ACC112 (cell line): Measurements from ENCODE around the gene BTBD16.

Experiments used
- H2AFZ ChIP-seq: fragments of 200-600 bp; sonication (generic); one replicate; pipeline ENCODE4 v1.6.0; 2017; ENCODE audit warnings: antibody characterized with exemption, low read length; ENCODE audit not compliant: unreplicated experiment
- H3K27ac ChIP-seq: fragments of 200-600 bp; sonication (generic); 2 replicates; pipeline ENCODE4 v1.5.1; 2014; ENCODE audit warnings: low read depth, mild to moderate bottlenecking, antibody characterized with exemption, low read length, moderate library complexity
- H3K27me3 ChIP-seq: fragments of 200-600 bp; sonication (generic); 2 replicates; pipeline ENCODE4 v1.6.1; 2014; ENCODE audit warnings: mild to moderate bottlenecking, antibody characterized with exemption, low read length, moderate library complexity, mixed read lengths; ENCODE audit not compliant: insufficient read depth
- H3K36me3 ChIP-seq: fragments of 200-600 bp; sonication (generic); 2 replicates; pipeline ENCODE4 v1.6.1; 2016; ENCODE audit warnings: mild to moderate bottlenecking, antibody characterized with exemption, low read length, moderate library complexity, mixed read lengths; ENCODE audit not compliant: insufficient read depth
- H3K4me1 ChIP-seq: fragments of 200-600 bp; sonication (generic); one replicate; pipeline ENCODE4 v1.6.1; 2016; ENCODE audit warnings: low read length, mixed read lengths; ENCODE audit not compliant: insufficient read depth, unreplicated experiment, control insufficient read depth
- H3K4me3 ChIP-seq: fragments of 200-600 bp; sonication (generic); 2 replicates; pipeline ENCODE4 v1.5.1; 2014; ENCODE audit warnings: mild to moderate bottlenecking, low read depth, low read length
- H3K79me2 ChIP-seq: fragments of 200-600 bp; sonication (generic); one replicate; pipeline ENCODE4 v1.6.0; 2016; ENCODE audit warnings: low read length; ENCODE audit not compliant: control insufficient read depth, unreplicated experiment, insufficient read depth

BTBD16 gene

DNA sequence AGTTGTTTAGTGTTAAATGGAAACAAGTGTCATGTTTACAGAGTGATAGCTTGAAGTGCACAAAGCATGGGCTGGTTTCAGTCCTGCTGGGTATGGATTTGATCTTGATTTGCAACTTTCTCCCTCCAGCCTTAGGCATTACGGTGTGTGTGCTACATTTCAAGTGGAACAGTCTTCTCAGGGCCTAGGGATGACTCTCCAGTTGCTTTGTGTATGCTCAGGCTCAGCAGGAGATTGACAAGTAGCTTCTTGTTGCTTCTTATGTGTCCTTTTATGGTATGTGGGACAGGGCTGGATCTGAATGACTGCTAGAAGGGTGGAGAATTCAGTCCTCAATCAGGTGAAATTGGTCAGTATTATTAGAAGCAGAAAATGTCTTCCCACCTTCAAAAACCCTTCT, 52.1 kb downstream of the BTBD16 start:
- Histone ChIP-seq H3K4me3 (no peak overlapping the region), H3K27ac (no peak overlapping the region)

DNA sequence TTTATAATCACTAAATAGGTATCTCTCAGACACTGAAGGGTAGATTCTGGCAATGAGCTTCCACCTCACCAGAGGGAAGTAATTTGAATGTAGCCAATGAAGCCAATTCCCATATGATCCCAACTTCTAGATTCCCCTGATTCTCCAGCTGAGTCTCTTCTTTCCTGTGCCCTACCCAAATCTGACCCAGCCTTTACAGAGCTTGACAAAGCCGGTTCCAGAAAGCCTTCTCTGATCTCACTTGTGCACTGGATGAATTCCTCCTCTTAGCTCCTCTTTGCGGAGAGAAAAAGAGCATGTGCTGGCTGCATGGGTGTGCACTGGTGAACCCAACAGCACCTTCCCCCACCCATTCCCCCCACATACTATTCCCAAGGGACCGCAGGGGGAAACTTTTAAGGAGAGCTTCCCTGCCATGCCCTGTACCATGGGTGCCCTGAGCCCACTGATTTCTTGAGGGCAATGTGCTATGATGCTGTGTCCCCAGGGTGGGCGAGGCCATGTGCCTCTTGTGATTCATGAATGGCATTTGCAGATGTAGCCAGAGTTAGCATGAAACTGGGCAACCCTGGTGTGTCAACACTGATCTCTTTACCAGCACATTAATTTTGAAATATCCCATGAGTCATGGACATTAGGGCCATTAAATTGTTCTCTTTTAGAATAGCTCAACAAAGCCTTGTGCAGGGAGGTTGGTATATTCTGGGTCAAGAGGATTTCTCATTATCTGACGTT, 53.0 kb downstream of the BTBD16 start:
- no peaks in the 10 kb centered on the region for H3K27me3 ChIP-seq
- no peaks in the 10 kb centered on the region for H3K79me2 ChIP-seq
- no peak overlapping the region for H3K4me3 ChIP-seq
- no peaks in the 10 kb centered on the region; the same call in 1 of the 2 replicates for H3K36me3 ChIP-seq
- no peak overlapping the region for H2AFZ ChIP-seq
- H3K27ac ChIP-seq: peak overlapping the region; percentile 57; the same call in 1 of the 2 replicates
- peaks cover 14% of the 10 kb centered on the region for H3K4me1 ChIP-seq

More for the DNA sequence above, 52.1 kb downstream of the BTBD16 start:
- Histone ChIP-seq H3K36me3 (no peaks in the 10 kb centered on the region; the same call in 1 of the 2 replicates), H3K27me3 (no peaks in the 10 kb centered on the region), H3K79me2 (no peaks in the 10 kb centered on the region), H2AFZ (no peak overlapping the region), H3K4me1 (peaks cover 14% of the 10 kb centered on the region)

DNA sequence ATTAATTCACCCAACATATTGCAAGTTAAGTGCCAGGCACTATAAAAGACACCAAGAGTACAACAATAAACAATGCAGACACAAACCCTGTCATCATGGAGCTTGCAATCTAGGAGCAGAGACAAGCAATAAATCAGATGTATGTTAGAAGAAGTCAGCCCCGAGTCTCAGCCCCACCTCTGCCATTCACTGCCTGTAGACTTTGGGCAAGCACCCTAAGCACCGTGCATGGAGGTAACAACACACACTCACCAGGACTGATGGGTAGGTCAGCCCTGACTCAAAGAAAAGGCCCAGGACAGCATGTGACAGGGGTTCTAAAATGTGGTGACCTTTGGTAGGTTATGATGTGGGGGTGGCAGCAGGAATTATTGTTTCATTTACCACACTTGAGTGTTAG, 54.1 kb downstream of the BTBD16 start:
- Histone ChIP-seq H3K4me1 (peaks cover 14% of the 10 kb centered on the region), H3K27me3 (0 out of 2 replicates have a peak, but pooled peaks cover 7% of the 10 kb centered on the region), H3K27ac (no peak overlapping the region), H3K36me3 (no peaks in the 10 kb centered on the region; the same call in 1 of the 2 replicates), H2AFZ (no peak overlapping the region), H3K79me2 (no peaks in the 10 kb centered on the region), H3K4me3 (no peak overlapping the region)

DNA sequence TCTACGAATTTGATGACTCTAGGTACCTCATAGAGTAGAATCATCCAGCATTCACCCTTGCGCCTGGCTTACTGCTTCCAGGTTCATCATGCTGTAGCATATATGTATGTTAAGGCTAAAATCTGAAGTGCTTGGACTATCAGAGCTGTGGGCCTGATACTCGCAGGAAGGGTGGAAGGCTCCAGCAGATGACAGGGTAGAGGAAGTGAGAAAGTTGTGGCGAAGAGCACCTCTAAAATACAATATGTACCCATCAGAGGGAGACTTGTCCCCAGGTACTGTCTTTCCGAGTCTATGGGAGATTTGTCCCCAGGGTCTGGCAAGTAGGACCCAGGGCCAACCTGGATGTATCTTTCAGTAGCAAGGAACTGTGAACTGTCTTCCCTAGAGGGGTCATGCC, 55.3 kb downstream of the BTBD16 start:
- Histone ChIP-seq H3K4me1 (peaks cover 14% of the 10 kb centered on the region), H3K79me2 (no peaks in the 10 kb centered on the region), H3K36me3 (no peaks in the 10 kb centered on the region; the same call in 1 of the 2 replicates), H2AFZ (no peak overlapping the region), H3K27ac (no peak overlapping the region), H3K4me3 (no peak overlapping the region), H3K27me3 (0 out of 2 replicates have a peak, but pooled peaks cover 7% of the 10 kb centered on the region)

DNA sequence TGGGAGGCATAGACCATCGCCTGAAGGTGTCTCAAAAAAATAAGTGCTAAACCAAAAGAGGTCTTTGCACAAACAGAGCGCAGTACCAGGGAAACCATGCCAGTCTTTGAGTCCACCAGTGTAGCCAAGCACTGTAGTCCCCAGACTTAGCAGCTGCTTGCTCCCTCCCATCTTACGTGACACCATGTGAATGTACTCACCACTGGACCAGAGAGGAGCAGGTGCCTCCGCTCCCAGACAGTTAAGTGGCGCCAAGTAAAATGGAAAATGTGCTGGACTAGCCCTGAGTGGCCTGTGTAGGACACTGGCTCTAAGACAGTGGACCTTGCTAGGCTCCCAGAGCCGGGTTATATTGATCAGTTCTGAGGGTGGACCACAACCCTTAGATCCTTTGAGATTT, 55.7 kb downstream of the BTBD16 start:
- H3K36me3 ChIP-seq: no peaks in the 10 kb centered on the region; the same call in 1 of the 2 replicates
- peaks cover 14% of the 10 kb centered on the region for H3K4me1 ChIP-seq
- 0 out of 2 replicates have a peak, but pooled peaks cover 7% of the 10 kb centered on the region for H3K27me3 ChIP-seq
- no peak overlapping the region for H2AFZ ChIP-seq
- H3K4me3 ChIP-seq: no peak overlapping the region
- H3K27ac ChIP-seq: no peak overlapping the region
- H3K79me2 ChIP-seq: no peaks in the 10 kb centered on the region

DNA sequence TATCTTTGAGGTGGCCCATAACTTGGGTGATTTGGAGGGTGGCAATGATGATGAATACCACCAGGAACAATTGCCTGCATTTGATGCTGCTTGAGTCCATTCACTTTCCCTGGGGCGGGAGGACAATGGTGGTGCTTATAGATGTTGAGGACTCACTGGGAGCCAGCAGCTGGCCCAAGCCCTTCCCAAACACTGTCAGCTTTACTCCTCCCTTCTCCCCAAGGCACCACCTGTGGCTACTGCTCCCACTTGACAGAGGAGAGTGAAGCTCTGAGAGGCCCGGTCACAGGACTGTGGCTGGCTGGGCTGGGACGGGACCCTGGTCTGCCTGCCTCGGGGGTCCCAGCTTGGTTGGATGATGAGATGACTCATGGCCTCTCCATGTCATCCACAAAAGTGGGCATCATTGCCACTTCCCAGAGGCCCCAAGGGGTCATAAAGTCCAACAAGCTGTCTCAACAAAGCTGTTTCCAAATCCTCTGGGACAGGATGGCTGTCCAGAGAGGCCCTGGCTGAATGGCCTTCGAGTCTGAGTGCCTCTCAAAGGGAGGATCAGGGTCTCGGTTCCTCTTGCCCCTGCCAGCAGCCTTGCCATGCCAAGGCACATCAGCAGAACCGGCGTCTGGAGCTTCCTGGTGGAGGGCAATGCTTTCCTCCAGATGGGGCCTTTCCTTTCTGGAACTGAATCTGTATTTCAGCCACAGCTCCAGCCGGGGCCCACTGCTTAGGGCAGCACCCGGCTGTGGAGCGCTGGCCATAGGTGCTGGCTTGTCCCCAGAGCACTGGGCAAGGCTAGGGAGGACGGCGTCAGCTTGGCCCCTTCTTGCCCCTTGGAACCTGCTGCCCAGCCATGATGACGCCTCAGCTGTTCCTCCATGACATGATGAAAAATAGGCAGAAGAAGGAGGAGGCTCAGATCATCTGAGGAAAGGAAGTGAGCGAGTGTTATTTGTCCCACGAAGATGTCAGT, 56.4 kb downstream of the BTBD16 start:
- Histone ChIP-seq H3K27ac (no peak overlapping the region), H3K27me3 (0 out of 2 replicates have a peak, but pooled peaks cover 7% of the 10 kb centered on the region), H3K79me2 (no peaks in the 10 kb centered on the region), H3K36me3 (no peaks in the 10 kb centered on the region), H3K4me3 (no peak overlapping the region), H2AFZ (no peak overlapping the region), H3K4me1 (peaks cover 14% of the 10 kb centered on the region)

DNA sequence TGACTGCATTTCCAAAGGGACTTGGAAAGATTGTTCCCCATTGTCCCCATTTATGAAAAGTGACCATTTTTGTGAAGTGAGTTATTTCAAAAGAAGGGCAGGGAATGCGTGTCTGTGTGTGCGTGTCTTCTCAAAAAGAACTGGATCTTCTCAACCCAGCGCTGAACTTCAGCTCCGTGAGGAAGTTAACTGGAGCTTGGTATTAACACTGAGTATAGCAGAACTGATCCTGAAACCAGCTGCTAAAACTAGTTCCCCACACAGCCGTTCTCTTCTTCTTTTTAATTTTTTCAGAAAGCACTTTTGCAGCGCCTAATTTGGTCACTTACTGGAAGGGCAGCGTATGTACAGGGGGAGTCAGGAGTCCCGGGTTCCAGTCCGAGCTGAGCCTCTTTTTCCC, 57.6 kb downstream of the BTBD16 start:
- Histone ChIP-seq H3K4me3 (no peak overlapping the region), H3K36me3 (no peaks in the 10 kb centered on the region), H3K27me3 (0 out of 2 replicates have a peak, but pooled peaks cover 7% of the 10 kb centered on the region), H3K4me1 (peaks cover 18% of the 10 kb centered on the region), H3K79me2 (no peaks in the 10 kb centered on the region), H2AFZ (no peak overlapping the region), H3K27ac (no peak overlapping the region)

DNA sequence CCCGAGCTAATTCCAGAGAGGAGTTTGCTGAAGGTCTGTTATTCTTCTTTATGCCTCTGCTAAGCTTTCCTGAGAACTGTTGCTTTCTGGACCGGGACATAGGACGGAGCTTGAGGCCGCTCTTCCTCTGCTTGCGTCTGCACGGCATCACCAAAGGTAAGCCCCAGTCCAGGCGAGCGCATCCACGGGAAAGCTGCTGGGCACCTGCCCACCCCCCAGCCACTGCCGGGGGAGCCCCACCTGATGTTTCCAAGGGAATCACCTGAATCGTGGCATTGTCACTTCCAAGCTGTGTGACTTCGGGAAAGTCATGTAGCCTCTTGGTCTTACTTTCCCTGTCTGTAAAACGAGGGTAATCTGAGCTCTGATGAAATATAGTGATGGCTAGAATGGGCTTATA, 58.3 kb downstream of the BTBD16 start:
- Histone ChIP-seq H3K4me3 (no peak overlapping the region), H3K4me1 (peaks cover 10% of the 10 kb centered on the region), H3K27me3 (0 out of 2 replicates have a peak, but pooled peaks cover 7% of the 10 kb centered on the region), H2AFZ (no peak overlapping the region), H3K79me2 (no peaks in the 10 kb centered on the region), H3K36me3 (no peaks in the 10 kb centered on the region), H3K27ac (no peak overlapping the region)

DNA sequence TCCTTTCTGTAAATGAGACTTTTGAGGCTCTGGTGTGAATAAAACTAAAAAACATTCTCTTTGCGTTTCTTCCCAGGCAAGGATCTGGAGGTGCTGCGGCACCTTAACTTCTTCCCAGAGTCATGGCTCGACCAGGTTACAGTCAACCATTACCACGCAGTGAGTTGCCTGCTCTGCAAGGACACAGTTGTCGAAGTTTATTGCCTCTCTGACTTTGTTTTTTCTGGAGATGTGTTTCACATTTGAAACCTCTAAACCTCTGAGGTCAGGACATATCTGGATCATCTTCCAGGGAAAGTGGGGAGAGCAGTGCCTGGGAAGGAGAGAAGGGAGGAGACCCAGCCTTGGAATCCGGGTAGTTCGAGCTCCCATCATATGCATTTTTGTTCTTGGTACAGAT, 60.0 kb downstream of the BTBD16 start:
- Histone ChIP-seq H3K27ac (no peak overlapping the region), H3K4me1 (peaks cover 3% of the 10 kb centered on the region), H3K27me3 (0 out of 2 replicates have a peak, but pooled peaks cover 7% of the 10 kb centered on the region), H3K79me2 (no peaks in the 10 kb centered on the region), H2AFZ (no peak overlapping the region), H3K4me3 (no peak overlapping the region), H3K36me3 (no peaks in the 10 kb centered on the region)

DNA sequence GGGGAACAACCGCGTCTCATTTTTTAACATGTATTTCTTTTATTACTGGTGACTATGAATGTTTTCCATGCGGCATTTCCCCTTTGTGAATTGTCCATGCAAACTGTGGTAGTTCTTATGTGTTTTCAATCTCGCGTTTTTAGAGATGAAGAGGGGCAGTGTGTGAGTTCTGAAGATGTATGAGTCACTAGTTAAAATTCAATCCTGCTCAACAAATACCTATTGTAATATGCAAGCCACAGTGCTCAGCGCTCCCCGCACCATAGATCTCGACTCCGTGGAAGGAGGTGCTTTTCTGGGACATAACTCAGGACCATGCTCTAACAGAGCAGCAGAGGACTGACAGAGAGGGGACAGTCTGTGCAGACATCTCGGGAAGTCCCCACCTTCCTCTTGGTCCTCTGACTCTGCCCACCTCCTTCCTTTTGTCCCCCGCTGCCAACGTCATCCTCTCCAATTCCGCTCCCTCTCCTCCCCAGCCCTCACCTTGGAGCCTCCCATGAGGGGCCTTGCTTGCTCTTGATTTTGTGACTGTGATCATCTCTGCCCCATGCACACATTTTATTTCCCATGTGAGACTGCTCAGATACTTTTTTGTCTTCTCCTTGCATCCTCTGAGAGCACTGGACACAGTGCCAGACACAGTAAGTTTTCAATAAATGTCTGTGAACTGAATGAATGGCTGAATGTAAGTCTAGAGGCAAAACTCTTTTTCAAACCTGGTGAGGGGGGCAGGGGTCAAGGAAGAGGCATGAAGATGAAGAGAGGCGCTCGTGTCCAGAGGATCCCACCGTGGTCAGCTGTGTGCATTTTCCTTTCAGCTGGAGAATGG, 60.7 kb downstream of the BTBD16 start:
- H2AFZ ChIP-seq: no peak overlapping the region
- H3K4me3 ChIP-seq: no peak overlapping the region
- no peak overlapping the region for H3K27ac ChIP-seq
- H3K27me3 ChIP-seq: 0 out of 2 replicates have a peak, but pooled peaks cover 7% of the 10 kb centered on the region
- no peaks in the 10 kb centered on the region for H3K36me3 ChIP-seq
- H3K79me2 ChIP-seq: no peaks in the 10 kb centered on the region
- H3K4me1 ChIP-seq: peaks cover 3% of the 10 kb centered on the region
